DMS153 treated with DMSO at 0.1 percent for 48 hours (cell line): ENCODE data around the gene SHISAL1.
"Not testable (repeated sequence)": the region's sequence is repeated elsewhere in the genome, so short reads cannot be mapped to it uniquely, and the experiment has no call there.

ENCODE experiments used
- DNase-seq: peaks from one replicate; lab custom pipeline; 2025; ENCODE audit not compliant: unreplicated experiment; lab: John Stamatoyannopoulos, UW

Gene SHISAL1

GRCh38 chr22:44305455-44305854, 7.3 kb downstream of the SHISAL1 start:
- no peak for DNase-seq

- no peak for DNase-seq
Measured at GRCh38 chr22:44304911-44305310, 7.8 kb downstream of the SHISAL1 start.

GRCh38 chr22:44304354-44304753, 8.4 kb downstream of the SHISAL1 start:
- DNase-seq = no peak

- not testable (repeated sequence) for DNase-seq
Measured at GRCh38 chr22:44302363-44302762, 10.4 kb downstream of the SHISAL1 start.

- DNase-seq = no peak
Measured at GRCh38 chr22:44301039-44301438, 11.7 kb downstream of the SHISAL1 start.

GRCh38 chr22:44299124-44299523, 13.6 kb downstream of the SHISAL1 start:
- DNase-seq = no peak

GRCh38 chr22:44298406-44299091, 14.2 kb downstream of the SHISAL1 start:
- no peak for DNase-seq

- no peak for DNase-seq
Measured at GRCh38 chr22:44297470-44298061, 15.2 kb downstream of the SHISAL1 start.

- no peak for DNase-seq
Measured at GRCh38 chr22:44295406-44295805, 17.3 kb downstream of the SHISAL1 start.

- no peak for DNase-seq
Measured at GRCh38 chr22:44293876-44294275, 18.9 kb downstream of the SHISAL1 start.

GRCh38 chr22:44293034-44293433, 19.7 kb downstream of the SHISAL1 start:
- DNase-seq = no peak

GRCh38 chr22:44292521-44292920, 20.2 kb downstream of the SHISAL1 start:
- no peak for DNase-seq

GRCh38 chr22:44291674-44292360, 20.9 kb downstream of the SHISAL1 start:
- no peak for DNase-seq

- DNase-seq = no peak
Measured at GRCh38 chr22:44291265-44291664, 21.5 kb downstream of the SHISAL1 start.

- DNase-seq = no peak
Measured at GRCh38 chr22:44289414-44290171, 23.2 kb downstream of the SHISAL1 start.

- DNase-seq = no peak
Measured at GRCh38 chr22:44288913-44289312, 23.8 kb downstream of the SHISAL1 start.

GRCh38 chr22:44287741-44288140, 25.0 kb downstream of the SHISAL1 start:
- DNase-seq = no peak

- DNase-seq = no peak
Measured at GRCh38 chr22:44287121-44287693, 25.5 kb downstream of the SHISAL1 start.

- no peak for DNase-seq
Measured at GRCh38 chr22:44286646-44287045, 26.1 kb downstream of the SHISAL1 start.

GRCh38 chr22:44284711-44285110, 28.0 kb downstream of the SHISAL1 start:
- no peak for DNase-seq
